Measurements from ENCODE around the gene HIVEP3. TPM values are rescaled to one million over a fixed set of nuclear protein-coding genes. Genes with fewer than 3 reads are reported as not detected.

HIVEP3 gene
- total RNA-seq, 1 experiment from 2014 or later, result 6.0 TPM

GRCh38 chr1:41849211-41849759 lies 69.4 kb downstream of the HIVEP3 start:
- no TSS peak for BruUV-seq (replicated peaks)
- POLR2A ChIA-PET, result no interaction called here
- Histone ChIP-seq H3K4me3 (ENCODE audit: low read depth in 2 of 2, low read length in 2 of 2) (no peak overlapping the region), H3K9me3 (ENCODE audit: control insufficient read depth, insufficient read depth, low read depth, low read length) (no peaks in the 10 kb centered on the region), H3K27ac (ENCODE audit: low read length) (no peak overlapping the region), H3K27me3 (ENCODE audit: control insufficient read depth, insufficient read depth, low read length) (no peaks in the 10 kb centered on the region), H3K4me1 (ENCODE audit: control insufficient read depth, insufficient read depth, low read length) (no peaks in the 10 kb centered on the region), H3K36me3 (ENCODE audit: control insufficient read depth, insufficient read depth, low read length) (no peaks in the 10 kb centered on the region)
- TF ChIP-seq SIN3A (IDR thresholded peaks at IDR 0.05; ENCODE audit: borderline replicate concordance, insufficient read depth, low read depth, low read length) (no peak), CTCF (IDR thresholded peaks at IDR 0.05) (no peak), TCF7L2 (IDR thresholded peaks at IDR 0.05; ENCODE audit: low read depth, low read length) (no peak), POLR2AphosphoS5 (IDR thresholded peaks at IDR 0.05; ENCODE audit: low read depth, low read length) (no peak), REST (IDR thresholded peaks at IDR 0.05; ENCODE audit: insufficient read depth in 1 of 2, low read depth in 2 of 2, low read length in 1 of 2) (no peak)
- CTCF ChIA-PET, result no interaction called here
- DNase-seq (ENCODE audit: low read depth, low spot score), result no peak
- in situ Hi-C loops (cut with HindIII; ENCODE audit: low pct_unique_long_range_greater_than_20kb, low sequenced_read_pairs), result no loop called here
- intact Hi-C loops (cut with micrococcal nuclease; ENCODE audit: unreplicated experiment), result no loop called here
- ATAC-seq, result no peak

GRCh38 chr1:41848216-41848952 lies 70.3 kb downstream of the HIVEP3 start:
- no peak for DNase-seq (ENCODE audit: low read depth, low spot score)
- no TSS peak for BruUV-seq (replicated peaks)
- in situ Hi-C loops (cut with HindIII; ENCODE audit: low pct_unique_long_range_greater_than_20kb, low sequenced_read_pairs), result no loop called here
- ChIA-PET CTCF (no interaction called here), POLR2A (no interaction called here)
- Histone ChIP-seq H3K27me3 (ENCODE audit: control insufficient read depth, insufficient read depth, low read length) (no peaks in the 10 kb centered on the region), H3K4me3 (ENCODE audit: low read depth in 2 of 2, low read length in 2 of 2) (no peak overlapping the region), H3K36me3 (ENCODE audit: control insufficient read depth, insufficient read depth, low read length) (no peaks in the 10 kb centered on the region), H3K9me3 (ENCODE audit: control insufficient read depth, insufficient read depth, low read depth, low read length) (no peaks in the 10 kb centered on the region), H3K27ac (ENCODE audit: low read length) (no peak overlapping the region), H3K4me1 (ENCODE audit: control insufficient read depth, insufficient read depth, low read length) (no peaks in the 10 kb centered on the region; the same call in 1 of the 2 replicates)
- TF ChIP-seq REST (IDR thresholded peaks at IDR 0.05; ENCODE audit: insufficient read depth in 1 of 2, low read depth in 2 of 2, low read length in 1 of 2), result no peak
- TF ChIP-seq CTCF (IDR thresholded peaks at IDR 0.05), result no peak
- TF ChIP-seq POLR2AphosphoS5 (IDR thresholded peaks at IDR 0.05; ENCODE audit: low read depth, low read length), result no peak
- TF ChIP-seq TCF7L2 (IDR thresholded peaks at IDR 0.05; ENCODE audit: low read depth, low read length), result no peak
- TF ChIP-seq SIN3A (IDR thresholded peaks at IDR 0.05; ENCODE audit: borderline replicate concordance, insufficient read depth, low read depth, low read length), result no peak
- intact Hi-C loops (cut with micrococcal nuclease; ENCODE audit: unreplicated experiment), result no loop called here
- no peak for ATAC-seq

Measured in Panc1 (cell line).